HG03442 (cell line): ENCODE data around the gene PICK1.

Experiments
- ATAC-seq: cut with Tn5 transposase; IDR thresholded peaks from one replicate; pipeline ENCODE4 v1.9.1; 2021; ENCODE audit warnings: mild to moderate bottlenecking, moderate library complexity; ENCODE audit not compliant: unreplicated experiment

Gene PICK1

GRCh38 chr22:38056969-38057891, at the start of gene PICK1:
TSS of gene PICK1 (plus strand) at chr22:38057404. CDS start at chr22:38057810, 406 bp downstream.
- ATAC-seq, result no peak

- no peak for ATAC-seq
Measured at GRCh38 chr22:38009000-38009806, 48.0 kb upstream of the PICK1 start.

DNA sequence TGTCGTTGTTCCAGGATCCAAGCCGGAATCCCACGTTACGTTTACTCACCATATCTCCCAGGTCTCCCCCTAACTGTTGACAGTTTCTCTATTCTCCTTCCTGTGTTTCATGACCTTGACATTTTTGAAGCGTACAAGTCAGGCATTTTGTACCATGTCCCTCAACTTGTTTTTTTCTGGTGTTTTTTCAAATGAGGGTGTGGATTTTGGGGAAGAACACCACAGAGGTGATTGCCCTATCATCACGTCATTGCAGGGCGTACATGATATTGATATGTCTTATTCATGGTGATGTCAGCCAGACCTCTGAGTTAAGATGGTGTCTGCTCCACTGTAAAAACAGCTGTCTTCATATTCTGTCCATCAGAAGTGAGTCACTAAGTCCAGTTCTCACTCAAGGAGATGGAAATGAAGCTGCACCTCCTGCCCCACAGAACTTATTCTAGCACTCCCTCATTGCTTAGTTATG, 44.6 kb upstream of the PICK1 start:
- no peak for ATAC-seq

DNA sequence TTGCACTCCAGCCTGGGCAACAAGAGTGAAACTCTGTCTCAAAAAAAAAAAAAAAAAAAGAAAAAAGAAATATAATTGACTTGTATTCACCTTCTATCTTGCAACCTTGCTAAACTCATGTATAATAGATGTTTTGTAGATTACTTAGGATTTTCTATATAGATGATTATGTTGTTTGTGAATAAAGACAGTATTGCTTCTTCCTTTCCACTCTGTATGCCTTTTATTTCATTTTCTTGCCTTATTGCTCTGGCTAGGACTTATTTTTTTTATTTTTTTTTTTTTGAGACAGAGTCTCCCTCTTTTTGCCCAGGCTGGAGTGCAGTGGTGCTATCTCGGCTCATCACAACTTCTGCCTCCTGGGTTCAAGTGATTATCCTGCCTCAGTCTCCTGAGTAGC, 43.1 kb upstream of the PICK1 start:
- no peak for ATAC-seq

DNA sequence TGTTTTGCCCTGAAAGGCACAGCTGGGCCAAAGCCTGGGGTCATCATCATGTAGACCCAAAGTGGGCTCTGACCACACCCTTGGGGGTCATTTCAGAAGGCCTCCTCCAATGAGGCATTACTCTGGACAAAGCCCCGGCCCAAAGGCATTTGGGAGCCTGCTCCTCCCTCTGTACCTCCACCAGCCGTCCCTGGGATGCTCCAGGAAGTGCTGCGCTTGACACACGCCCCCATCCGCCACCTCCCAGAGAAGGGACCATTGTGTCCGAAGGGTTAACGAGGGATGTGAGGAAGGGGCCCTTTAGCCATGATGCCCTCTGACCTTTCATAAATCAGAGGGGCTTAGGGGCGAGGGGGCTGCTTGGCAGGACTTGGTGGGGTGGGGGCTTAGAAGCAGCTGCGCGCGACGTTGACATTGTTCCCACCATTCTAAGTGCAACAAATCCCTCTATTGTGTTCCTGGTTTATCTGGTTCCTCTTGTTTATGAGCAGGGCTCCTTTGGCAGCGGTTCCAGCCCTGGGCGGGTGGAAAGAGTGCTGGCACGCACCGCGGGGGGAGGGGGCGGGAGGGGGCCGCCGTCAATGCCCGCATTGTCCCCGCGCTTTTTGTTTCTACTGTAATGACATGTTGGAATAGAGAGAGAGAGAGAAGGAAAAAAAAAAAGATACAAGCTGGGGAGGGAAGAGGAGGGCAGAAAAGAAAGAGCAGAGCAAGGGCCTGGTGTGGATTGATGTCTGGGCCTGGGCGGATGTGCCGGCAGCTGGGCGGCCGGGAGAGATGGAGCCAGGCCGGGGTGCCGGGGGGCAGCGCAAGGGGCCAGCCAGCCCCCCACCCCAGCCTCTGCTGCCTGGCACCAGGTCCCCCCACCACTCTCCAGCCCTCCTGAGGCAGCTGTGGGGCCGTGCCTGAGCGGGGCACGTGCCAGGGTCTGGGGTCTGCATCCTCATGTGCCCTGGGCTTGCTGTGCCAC, 40.7 kb upstream of the PICK1 start:
- ATAC-seq, result no peak

DNA sequence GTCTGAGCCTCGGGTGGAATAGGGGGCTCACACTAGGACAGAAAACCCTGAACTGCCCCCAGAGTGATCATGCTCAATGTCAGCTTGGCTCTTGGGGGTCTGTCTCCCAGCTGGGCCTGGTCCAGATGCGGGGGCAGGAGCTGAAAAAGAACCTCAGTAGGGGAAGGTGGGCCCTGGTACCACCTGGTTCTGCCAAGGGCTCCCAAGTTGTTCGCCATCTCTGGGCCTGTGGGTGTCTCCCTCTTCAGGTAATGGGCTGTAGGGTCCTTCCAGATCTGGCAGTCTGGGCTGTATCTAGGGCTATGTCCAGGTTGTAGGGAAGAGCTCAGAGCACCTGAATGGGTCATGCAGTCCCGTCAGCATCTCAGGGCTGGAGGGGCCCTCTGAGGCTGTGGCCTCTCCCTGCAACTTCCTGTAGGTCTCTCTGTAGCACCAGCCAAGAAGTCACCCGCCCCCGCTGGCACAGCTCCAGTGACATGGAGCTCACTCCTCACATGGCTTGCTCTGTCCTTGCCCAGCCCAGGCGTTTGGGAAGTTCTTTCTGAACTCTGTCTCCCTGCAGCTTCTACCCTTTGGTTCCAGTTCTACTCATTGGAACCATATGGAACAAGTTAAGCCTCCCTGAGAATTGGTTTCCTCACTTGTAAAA, 39.8 kb upstream of the PICK1 start:
- no peak for ATAC-seq

GRCh38 chr22:38017939-38018885, 39.0 kb upstream of the PICK1 start:
- no peak for ATAC-seq

DNA sequence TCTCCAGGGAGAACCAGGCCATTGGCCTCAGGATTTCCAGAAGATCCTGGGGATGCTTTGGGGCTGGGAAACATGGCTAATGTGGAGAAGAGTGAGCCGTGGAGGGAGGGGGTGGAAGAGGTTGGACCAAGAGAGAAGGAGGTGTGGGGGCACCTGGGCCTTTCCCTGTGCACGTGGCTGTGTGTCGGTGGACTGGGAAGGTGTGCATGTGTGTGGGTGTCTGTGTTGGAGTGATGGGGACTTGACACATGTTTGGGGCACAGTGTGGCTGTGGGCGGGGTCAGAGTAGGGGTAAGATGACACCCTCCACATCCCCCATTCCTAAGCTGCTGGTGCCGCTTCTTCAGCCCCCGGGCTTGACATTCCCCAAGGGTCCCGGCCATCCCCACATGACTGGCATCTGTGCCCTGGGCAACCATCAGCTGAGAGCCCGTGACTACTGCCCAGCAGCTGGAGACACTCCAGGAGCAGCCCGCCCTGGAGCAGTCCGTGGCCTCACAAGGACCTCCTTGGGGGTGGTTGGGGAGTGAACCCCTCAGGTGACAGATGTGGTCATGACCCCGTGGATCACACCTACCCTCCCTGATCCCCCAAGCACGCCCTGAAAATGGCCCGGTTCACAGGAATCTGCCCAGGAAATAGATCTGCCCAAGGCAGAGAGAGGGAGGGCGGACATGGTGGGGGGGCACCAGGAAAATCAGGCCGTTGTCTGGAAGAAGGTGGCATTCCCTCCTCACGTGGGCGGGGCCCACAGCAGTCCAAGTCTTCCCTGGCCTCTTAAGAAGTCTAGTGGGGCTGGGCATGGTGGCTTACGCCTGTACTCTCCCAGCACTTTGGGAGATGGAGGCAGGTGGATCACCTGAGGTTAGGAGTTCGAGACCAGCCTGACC, 38.0 kb upstream of the PICK1 start:
- ATAC-seq, result no peak

GRCh38 chr22:38021206-38021605, 36.0 kb upstream of the PICK1 start:
- no peak for ATAC-seq

GRCh38 chr22:38023045-38023444, 34.2 kb upstream of the PICK1 start:
- no peak for ATAC-seq

DNA sequence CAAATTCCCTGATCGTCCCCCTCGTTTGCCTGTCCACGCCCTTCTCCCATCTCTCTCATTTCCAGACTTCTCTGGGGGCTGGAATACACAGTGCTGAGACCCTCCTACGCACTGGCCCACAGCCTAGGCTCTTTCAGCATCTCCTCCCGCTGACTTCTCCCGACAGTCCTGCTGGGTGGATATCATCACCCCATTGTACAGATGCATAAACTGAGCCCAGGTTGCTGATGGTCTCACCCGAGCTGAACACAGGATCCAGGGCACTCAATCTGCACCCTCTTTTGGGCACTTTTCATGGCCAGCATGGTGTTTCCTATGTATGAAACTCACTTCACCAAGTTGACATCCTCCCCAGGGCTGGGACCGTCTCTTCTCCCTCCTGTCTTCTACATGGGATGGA, 31.7 kb upstream of the PICK1 start:
- no peak for ATAC-seq

- ATAC-seq, result no peak
Measured at GRCh38 chr22:38026130-38027111, 30.8 kb upstream of the PICK1 start.

GRCh38 chr22:38027487-38027886, 29.7 kb upstream of the PICK1 start:
- no peak for ATAC-seq

DNA sequence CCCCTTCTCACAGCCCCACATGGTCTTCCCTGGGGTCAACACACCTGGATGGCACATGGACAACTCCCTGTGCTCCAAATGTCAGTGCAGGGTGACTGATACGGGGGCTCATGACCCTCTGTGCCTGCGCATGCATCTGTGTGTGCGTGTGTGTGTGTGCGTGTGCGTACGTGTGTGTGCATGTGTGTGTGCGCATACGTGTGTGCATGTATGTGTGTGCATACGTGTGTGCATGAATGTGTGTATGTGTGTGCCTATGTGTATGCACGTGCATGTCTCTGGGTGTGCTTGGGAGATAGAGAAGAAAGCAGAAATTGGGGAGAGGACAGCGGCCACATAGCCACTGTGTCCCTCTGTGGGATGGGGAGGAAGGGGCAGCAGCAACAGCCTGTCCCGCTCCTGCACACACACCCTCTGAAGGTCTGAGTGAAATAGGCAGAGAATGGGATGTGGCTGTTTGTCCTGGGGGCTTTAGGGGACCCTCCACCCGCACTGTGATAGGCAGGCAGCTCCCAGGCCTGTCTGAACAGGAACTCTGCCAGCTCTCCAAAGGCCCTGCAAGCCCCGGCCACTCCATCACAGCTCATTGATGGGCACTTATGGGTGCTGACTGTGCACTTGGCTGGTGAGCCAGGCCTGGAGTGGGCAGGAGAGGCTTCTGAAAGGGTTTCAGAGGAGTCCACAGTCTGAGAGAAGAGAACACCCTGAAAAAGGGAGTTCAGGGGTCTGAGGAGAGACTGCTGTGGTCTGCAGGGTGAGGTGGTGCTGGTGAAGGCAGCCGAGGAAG, 28.7 kb upstream of the PICK1 start:
- no peak for ATAC-seq

DNA sequence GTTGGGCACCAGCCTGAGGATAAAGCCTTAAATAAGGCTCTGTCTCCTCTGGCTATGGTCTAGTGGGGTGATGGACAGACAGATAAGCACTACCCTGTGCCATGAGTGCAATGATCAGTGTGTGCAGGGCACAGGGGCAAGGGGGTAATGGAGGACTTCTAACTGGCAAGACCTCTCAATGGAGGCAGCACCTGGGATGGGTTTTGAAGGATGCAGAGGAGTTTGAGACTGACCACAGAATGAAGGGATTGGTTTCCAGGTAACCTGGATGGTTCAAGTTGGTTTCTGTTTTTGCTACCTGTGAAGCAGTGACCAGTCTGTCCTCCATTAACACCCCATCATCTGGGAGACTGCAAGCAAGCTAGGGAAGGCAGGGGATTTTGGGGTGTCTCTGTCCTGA, 27.8 kb upstream of the PICK1 start:
- ATAC-seq, result no peak

- ATAC-seq, result no peak
Measured at GRCh38 chr22:38029901-38030300, 27.3 kb upstream of the PICK1 start.
